Measurements from ENCODE around the gene GRIK3. TPM values are rescaled to one million over a fixed set of nuclear protein-coding genes. Genes with fewer than 3 reads are reported as not detected.

GRIK3 gene
- total RNA-seq, 1 experiment from 2014 or later, result 5.5 TPM

- TF ChIP-seq E2F5 (CRISPR knock-in tag; IDR thresholded peaks at IDR 0.05), result no peak
Observed at GRCh38 chr1:36951292-36951750, 83.0 kb downstream of the GRIK3 start (continued).

GRCh38 chr1:36950604-36951291, 83.6 kb downstream of the GRIK3 start:
- DNase-seq (ENCODE audit: low spot score), result no peak
- Mint-ChIP-seq H3K27me3 (ENCODE audit: low read depth) (no peaks in the 10 kb centered on the region), H3K9me3 (no peaks in the 10 kb centered on the region), H3K27ac (no peak overlapping the region), H3K4me1 (peaks cover 21% of the 10 kb centered on the region), H3K4me3 (no peak overlapping the region), H3K36me3 (no peaks in the 10 kb centered on the region)
- ChIA-PET POLR2A (no interaction called here), CTCF (no interaction called here)
- no peak for TF ChIP-seq JAZF1 (CRISPR knock-in tag; IDR thresholded peaks at IDR 0.05)
- TF ChIP-seq ZNF219 (CRISPR knock-in tag; IDR thresholded peaks at IDR 0.05; ENCODE audit: borderline replicate concordance), result no peak
- TF ChIP-seq USF2 (CRISPR knock-in tag; IDR thresholded peaks at IDR 0.05), result no peak
- TF ChIP-seq RELA (CRISPR knock-in tag; IDR thresholded peaks at IDR 0.05; ENCODE audit: borderline replicate concordance), result no peak
- TF ChIP-seq FOXJ3 (CRISPR knock-in tag; IDR thresholded peaks at IDR 0.05; ENCODE audit: borderline replicate concordance), result no peak
- TF ChIP-seq NFATC4 (CRISPR knock-in tag; IDR thresholded peaks at IDR 0.05), result no peak
- TF ChIP-seq OVOL2 (CRISPR knock-in tag; IDR thresholded peaks at IDR 0.05; ENCODE audit: borderline replicate concordance), result no peak
- no peak for TF ChIP-seq ZNF232 (CRISPR knock-in tag; IDR thresholded peaks at IDR 0.05)
- TF ChIP-seq MYBL2 (CRISPR knock-in tag; IDR thresholded peaks at IDR 0.05), result no peak
- TF ChIP-seq PRRX2 (CRISPR knock-in tag; IDR thresholded peaks at IDR 0.05), result no peak
- TF ChIP-seq TEAD1 (CRISPR knock-in tag; IDR thresholded peaks at IDR 0.05), result no peak
- TF ChIP-seq ZNF263 (CRISPR knock-in tag; IDR thresholded peaks at IDR 0.05; ENCODE audit: low read depth), result no peak
- TF ChIP-seq ZNF138 (CRISPR knock-in tag; conservative IDR thresholded peaks at IDR 0.05), result no peak
- no peak for TF ChIP-seq ZNF317 (CRISPR knock-in tag; IDR thresholded peaks at IDR 0.05; ENCODE audit: borderline replicate concordance, low read depth)
- ATAC-seq, result no peak

GRCh38 chr1:36948606-36949005, 85.7 kb downstream of the GRIK3 start:
- TF ChIP-seq FOXK1 (CRISPR knock-in tag; IDR thresholded peaks at IDR 0.05) (no peak), SMAD3 (CRISPR knock-in tag; IDR thresholded peaks at IDR 0.05; ENCODE audit: borderline replicate concordance) (no peak), FOXP4 (CRISPR knock-in tag; IDR thresholded peaks at IDR 0.05) (no peak), HMGXB4 (CRISPR knock-in tag; IDR thresholded peaks at IDR 0.05) (no peak), NFATC4 (CRISPR knock-in tag; IDR thresholded peaks at IDR 0.05) (no peak), ZNF263 (CRISPR knock-in tag; IDR thresholded peaks at IDR 0.05; ENCODE audit: low read depth) (no peak), IRF2 (CRISPR knock-in tag; IDR thresholded peaks at IDR 0.05; ENCODE audit: borderline replicate concordance, low read depth) (no peak), ZMAT4 (CRISPR knock-in tag; IDR thresholded peaks at IDR 0.05) (no peak)
- ChIA-PET POLR2A (no interaction called here), CTCF (no interaction called here)
- H3K27me3 Mint-ChIP-seq (ENCODE audit: low read depth), result no peaks in the 10 kb centered on the region
- no peak overlapping the region for H3K27ac Mint-ChIP-seq
- peaks cover 25% of the 10 kb centered on the region for H3K4me1 Mint-ChIP-seq
- H3K36me3 Mint-ChIP-seq, result no peaks in the 10 kb centered on the region
- ATAC-seq, result no peak
- no peak overlapping the region for H3K4me3 Mint-ChIP-seq
- no peaks in the 10 kb centered on the region for H3K9me3 Mint-ChIP-seq
- DNase-seq (ENCODE audit: low spot score), result no peak

All from WTC11 (cell line).